GM18526 (cell line): ENCODE measurements around the gene SLC41A3.
A peak's percentile ranks its signal among the peaks of the same experiment; 100 is the strongest.

Experiments used
- POLR2A ChIP-seq: IDR thresholded peaks from 3 replicates; pipeline ENCODE4 v1.6.1; 2011; ENCODE audit not compliant: insufficient read length; ENCODE audit errors: extremely low read depth

The SLC41A3 gene

GRCh38 chr3:126021224-126021623, 62.7 kb downstream of the SLC41A3 start:
- no peak for TF ChIP-seq POLR2A

GRCh38 chr3:126019683-126020082, 64.2 kb downstream of the SLC41A3 start:
- TF ChIP-seq POLR2A = no peak

GRCh38 chr3:126018995-126019394, 64.9 kb downstream of the SLC41A3 start:
- no peak for TF ChIP-seq POLR2A

DNA sequence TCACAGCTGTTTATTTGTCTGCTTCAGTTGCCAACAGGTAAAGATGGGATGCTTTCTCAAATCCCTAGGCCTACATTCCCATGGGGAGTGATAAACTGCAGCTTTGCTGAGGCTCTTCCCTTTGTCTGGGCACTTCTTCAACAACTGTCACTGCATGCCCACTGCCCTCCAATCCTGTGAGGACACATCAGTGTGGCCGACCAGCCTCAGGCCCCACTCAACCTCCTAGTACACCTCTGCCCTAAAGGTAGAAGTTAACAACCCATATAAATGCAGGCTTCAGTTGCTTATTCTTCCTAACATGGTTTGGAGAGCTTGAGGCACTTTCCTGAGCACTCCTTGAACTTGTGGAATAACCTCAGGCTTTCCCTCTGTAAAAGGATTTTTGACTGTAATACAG, 65.4 kb downstream of the SLC41A3 start:
- no peak for TF ChIP-seq POLR2A

GRCh38 chr3:126017362-126017761, 66.6 kb downstream of the SLC41A3 start:
- no peak for TF ChIP-seq POLR2A

- no peak for TF ChIP-seq POLR2A
Measured at GRCh38 chr3:126016616-126017015, 67.3 kb downstream of the SLC41A3 start.

DNA sequence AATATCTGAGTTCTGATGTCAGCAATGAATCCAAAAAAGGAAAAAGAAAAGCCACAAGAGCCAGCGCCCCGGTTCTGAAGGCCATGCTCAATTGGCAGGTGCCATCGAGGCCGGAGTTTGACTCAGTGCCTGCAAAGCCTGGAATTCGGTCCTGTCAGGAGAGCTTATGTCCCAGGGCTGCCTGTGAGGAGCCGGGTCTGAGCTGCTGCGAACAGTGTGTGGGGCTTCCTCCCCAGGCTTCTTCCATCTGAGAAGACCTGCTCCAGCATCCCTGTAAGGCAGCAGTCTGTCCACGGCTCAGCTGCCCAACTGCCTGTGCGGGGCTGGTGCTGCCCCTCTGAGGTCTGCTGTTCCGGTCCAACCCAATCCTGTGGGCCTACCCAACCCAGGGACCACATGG, 68.8 kb downstream of the SLC41A3 start:
- no peak for TF ChIP-seq POLR2A

DNA sequence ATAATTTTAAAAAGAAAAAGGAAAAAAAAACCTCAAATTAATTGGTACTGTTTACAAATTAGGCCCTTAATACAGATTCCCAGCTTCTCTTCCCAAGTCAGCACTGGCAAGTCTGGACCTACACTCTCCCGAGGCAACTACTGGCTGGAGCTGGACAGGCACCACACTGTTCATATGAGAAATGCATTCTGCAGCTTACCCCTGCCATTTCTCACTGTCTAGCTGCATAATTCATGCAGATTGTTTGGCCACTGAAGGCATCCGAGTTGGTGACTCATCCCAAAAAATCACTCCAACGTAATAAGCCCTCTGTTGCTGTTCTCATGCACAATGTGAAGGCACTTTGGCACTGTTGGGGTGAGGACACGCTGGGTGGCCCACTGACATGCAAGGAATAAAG, 69.7 kb downstream of the SLC41A3 start:
- no peak for TF ChIP-seq POLR2A

- no peak for TF ChIP-seq POLR2A
Measured at GRCh38 chr3:126013751-126014156, 70.2 kb downstream of the SLC41A3 start.

DNA sequence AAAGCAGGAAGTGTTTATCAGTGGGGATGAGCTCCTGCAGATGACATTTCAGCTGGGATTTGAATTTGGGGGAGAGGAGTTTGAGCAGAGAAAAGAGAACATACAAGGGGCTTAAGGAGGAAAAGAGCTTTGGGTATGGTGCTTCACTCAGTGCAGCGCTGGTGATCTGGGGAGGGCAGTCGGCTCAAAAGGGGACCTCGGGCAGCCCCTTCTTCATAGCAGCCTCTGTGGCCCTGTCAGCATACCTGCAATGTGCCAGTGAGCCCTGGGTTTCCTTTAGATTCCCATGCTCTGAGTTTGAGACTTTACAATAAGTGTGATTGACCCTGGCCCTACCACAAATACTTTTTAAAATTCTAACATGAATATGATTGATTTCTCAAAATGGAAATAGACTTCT, 74.7 kb downstream of the SLC41A3 start:
- TF ChIP-seq POLR2A = no peak

DNA sequence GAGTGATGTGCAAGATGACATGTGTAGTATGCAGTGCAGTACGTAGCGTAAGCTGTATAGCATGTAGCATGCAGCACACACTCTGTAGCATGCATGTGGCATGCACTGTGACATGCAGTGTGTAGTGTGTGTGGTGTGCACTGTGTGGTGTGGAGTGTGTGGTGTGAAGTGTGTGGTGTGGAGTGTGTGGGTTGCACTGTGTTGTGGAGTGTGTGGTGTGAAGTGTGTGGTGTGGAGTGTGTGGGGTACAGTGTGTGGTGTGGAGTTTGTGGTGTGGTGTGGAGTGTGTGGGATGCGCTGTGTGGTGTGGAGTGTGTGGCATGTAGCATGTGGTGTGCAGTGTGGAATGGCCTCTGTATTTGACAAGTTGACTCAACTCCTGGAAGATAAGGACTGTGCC, 75.7 kb downstream of the SLC41A3 start:
- no peak for TF ChIP-seq POLR2A

DNA sequence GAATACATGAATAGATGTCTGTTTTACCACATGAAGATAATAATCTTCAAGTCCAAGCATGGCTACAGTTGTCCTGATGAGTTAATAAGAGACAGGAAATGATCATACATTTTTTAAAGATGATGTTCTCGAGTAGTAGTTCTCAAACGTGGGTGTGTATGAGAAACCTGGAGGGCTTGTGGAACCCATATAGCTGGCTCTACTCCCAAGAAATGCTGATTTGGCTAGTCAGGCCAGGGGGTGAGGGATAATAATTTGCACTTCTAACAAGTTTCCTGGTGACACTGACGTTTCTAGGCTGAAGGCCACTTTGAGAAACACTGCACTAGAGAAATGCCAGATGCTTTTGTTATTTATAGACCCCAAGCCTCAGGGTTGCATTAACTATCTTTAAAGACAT, 78.0 kb downstream of the SLC41A3 start:
- no peak for TF ChIP-seq POLR2A

- no peak for TF ChIP-seq POLR2A
Measured at GRCh38 chr3:126004692-126005091, 79.2 kb downstream of the SLC41A3 start.

DNA sequence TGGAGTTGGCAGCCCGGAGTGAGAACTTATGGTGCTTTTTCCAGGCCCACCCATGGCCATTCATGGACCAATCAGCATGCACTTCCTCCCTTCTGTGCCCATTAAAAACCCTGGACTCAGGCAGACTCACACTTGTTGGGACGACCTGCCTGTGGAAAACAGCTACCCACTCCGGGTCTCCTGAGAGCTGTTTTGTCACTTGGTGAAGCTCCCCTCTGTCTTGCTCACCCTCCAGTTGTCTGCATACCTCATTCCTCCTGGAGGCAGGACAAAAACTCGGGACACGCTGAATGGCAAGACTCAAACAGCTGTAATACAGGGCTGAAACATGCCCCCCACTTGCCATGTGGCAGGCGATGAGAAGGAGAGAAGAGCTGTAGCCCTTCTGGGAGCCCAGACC, 79.7 kb downstream of the SLC41A3 start:
- TF ChIP-seq POLR2A = no peak

GRCh38 chr3:126003447-126004190, 80.3 kb downstream of the SLC41A3 start:
- TF ChIP-seq POLR2A = no peak

GRCh38 chr3:126002189-126002588, 81.7 kb downstream of the SLC41A3 start:
- no peak for TF ChIP-seq POLR2A

- peak; percentile 61 for TF ChIP-seq POLR2A
Measured at GRCh38 chr3:125990253-125990970, 93.5 kb downstream of the SLC41A3 start.
